Calu3 (cell line): ENCODE data around the gene S100A4. TPM values are rescaled to one million over a fixed set of nuclear protein-coding genes. Genes with fewer than 3 reads are reported as not detected.
"Not testable (repeated sequence)": the region's sequence is repeated elsewhere in the genome, so short reads cannot be mapped to it uniquely, and the experiment has no call there.

Experiments used
- BruUV-seq: library from RNA; stranded (reverse); fragments of 400-500 nt; replicated peaks from 2 replicates; lab custom pipeline; 2021; lab: Mats Ljungman, UMichigan
- CTCF ChIA-PET: fragments of 300-600 bp; sonication (Branson Sonifier 250); formaldehyde crosslinking; loops from one replicate; lab custom pipeline; 2022; ENCODE audit warnings: antibody characterized with exemption; lab: Charles Lee
- DNase-seq: peaks from one replicate; pipeline ENCODE4 v3.0.0; 2022
- H3K27ac Mint-ChIP-seq: one replicate; pipeline ENCODE4 v1.8.0; 2022; ENCODE audit warnings: mixed read lengths; ENCODE audit not compliant: unreplicated experiment
- H3K27me3 Mint-ChIP-seq: one replicate; pipeline ENCODE4 v1.8.0; 2022; ENCODE audit warnings: mixed read lengths; ENCODE audit not compliant: unreplicated experiment
- H3K36me3 Mint-ChIP-seq: one replicate; pipeline ENCODE4 v1.8.0; 2022; ENCODE audit warnings: mild to moderate bottlenecking, moderate library complexity, mixed read lengths; ENCODE audit not compliant: insufficient read depth, unreplicated experiment
- H3K4me1 Mint-ChIP-seq: one replicate; pipeline ENCODE4 v1.8.0; 2022; ENCODE audit warnings: mild to moderate bottlenecking, low read depth, mixed read lengths; ENCODE audit not compliant: unreplicated experiment
- H3K4me3 Mint-ChIP-seq: one replicate; pipeline ENCODE4 v1.8.0; 2022; ENCODE audit warnings: mild to moderate bottlenecking, low read depth, moderate library complexity, mixed read lengths; ENCODE audit not compliant: unreplicated experiment
- H3K9me3 Mint-ChIP-seq: one replicate; pipeline ENCODE4 v1.8.0; 2022; ENCODE audit warnings: low read depth, mixed read lengths; ENCODE audit not compliant: unreplicated experiment
- CTCF ChIP-seq: fragments of 200-600 bp; IDR thresholded peaks from one replicate; pipeline ENCODE4 v1.8.0; 2022; ENCODE audit warnings: antibody characterized with exemption; ENCODE audit not compliant: unreplicated experiment
- intact Hi-C: fragments of 100-400 bp; cut with micrococcal nuclease; formaldehyde crosslinking; loops from one replicate; pipeline ENCODE4 v1.10.0; 2022; ENCODE audit not compliant: unreplicated experiment
- total RNA-seq: library from RNA; stranded (reverse); gene quantifications from 2 replicates; pipeline ENCODE4 v1.2.3, GENCODE V29; 2022

S100A4 gene
- total RNA-seq, 1 experiment from 2014 or later, result 20.5 TPM

DNA sequence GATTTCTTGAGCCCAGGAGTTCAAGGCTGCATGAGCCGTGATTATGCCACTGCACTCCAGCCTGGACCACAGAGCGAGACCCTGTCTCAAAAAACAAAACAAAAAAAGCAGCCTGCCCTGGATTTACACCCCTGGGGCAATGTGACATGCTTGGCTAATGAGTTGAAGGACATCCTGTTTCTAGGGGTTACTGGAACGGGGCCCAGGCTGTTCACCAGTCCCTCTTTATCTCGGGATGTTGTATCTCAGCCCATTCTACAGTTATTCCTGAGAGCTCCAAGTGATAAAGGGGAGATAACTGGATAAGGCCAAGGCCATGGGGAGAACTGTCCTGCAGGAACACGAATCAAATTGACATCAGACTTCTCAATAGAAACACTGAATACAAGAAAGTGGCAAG, 41.7 kb upstream of the S100A4 start:
- TF ChIP-seq CTCF, result no peak
- Mint-ChIP-seq H3K9me3 (no peaks in the 10 kb centered on the region), H3K36me3 (no peaks in the 10 kb centered on the region), H3K4me3 (no peak overlapping the region), H3K4me1 (no peaks in the 10 kb centered on the region), H3K27ac (no peak overlapping the region), H3K27me3 (no peaks in the 10 kb centered on the region)
- intact Hi-C loops, result no loop called here
- BruUV-seq, result no TSS peak
- CTCF ChIA-PET, result no interaction called here
- no peak for DNase-seq

DNA sequence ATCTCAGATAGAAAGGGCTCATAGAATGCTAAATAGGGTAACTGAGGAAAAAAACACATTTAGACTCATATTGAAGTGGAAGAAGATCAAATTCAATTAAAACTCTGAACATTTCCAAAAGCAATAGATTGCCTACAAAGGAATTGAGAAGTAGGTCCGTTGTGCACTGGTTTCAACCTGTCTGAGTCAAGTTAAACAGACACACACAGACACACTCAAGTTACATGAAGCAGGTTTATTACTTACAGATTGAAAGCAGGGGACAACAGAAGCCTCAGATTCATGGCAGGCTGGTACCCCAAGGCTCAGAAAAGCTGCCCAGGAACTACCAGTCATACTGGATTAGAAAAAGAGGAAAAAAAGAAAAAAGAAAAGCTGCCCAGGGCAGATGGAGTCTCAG, 40.7 kb upstream of the S100A4 start:
- intact Hi-C loops, result no loop called here
- H3K27me3 Mint-ChIP-seq, result no peaks in the 10 kb centered on the region
- TF ChIP-seq CTCF, result no peak
- no peaks in the 10 kb centered on the region for H3K9me3 Mint-ChIP-seq
- H3K27ac Mint-ChIP-seq, result no peak overlapping the region
- H3K4me1 Mint-ChIP-seq, result no peaks in the 10 kb centered on the region
- H3K4me3 Mint-ChIP-seq, result no peak overlapping the region
- BruUV-seq, result no TSS peak
- no peak for DNase-seq
- CTCF ChIA-PET, result interaction anchor here (0.6 to 1.8 kb wide), 3 partner anchors 41 to 528 kb away, joined by 4 to 8 read pairs (median 6); partner anchors contain the start of gene S100A13
- no peaks in the 10 kb centered on the region for H3K36me3 Mint-ChIP-seq

GRCh38 chr1:153585006-153585405, 39.4 kb upstream of the S100A4 start:
- no peak for DNase-seq
- Mint-ChIP-seq H3K36me3 (no peaks in the 10 kb centered on the region), H3K27ac (no peak overlapping the region), H3K27me3 (no peaks in the 10 kb centered on the region), H3K4me3 (no peak overlapping the region), H3K4me1 (no peaks in the 10 kb centered on the region), H3K9me3 (no peaks in the 10 kb centered on the region)
- CTCF ChIA-PET, result interaction anchor here (0.7 to 1.8 kb wide), 2 partner anchors 13 to 42 kb away, joined by 3 to 6 read pairs; partner anchors contain the start of gene S100A13
- no TSS peak for BruUV-seq
- intact Hi-C loops, result no loop called here
- TF ChIP-seq CTCF, result no peak

DNA sequence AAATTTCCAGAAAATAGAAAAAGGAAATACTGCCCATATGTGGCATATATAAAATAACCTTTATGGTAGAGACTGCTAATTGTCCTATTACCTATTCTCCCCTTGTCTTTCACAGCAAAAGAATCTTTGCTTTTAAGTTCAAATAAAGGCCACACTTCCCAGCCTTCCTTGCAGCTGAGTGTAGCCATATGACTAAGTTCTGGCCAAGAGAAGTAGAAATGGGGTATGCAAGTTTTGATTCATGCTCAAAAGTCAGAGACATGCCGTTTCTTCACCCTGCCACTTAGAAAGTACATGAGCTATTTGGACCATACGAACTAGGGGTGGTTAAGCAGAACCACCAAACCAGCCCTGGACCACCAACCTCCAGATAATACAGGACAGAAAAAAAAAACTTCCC, 38.4 kb upstream of the S100A4 start:
- Mint-ChIP-seq H3K4me1 (no peaks in the 10 kb centered on the region), H3K36me3 (no peaks in the 10 kb centered on the region), H3K27ac (no peak overlapping the region), H3K9me3 (no peaks in the 10 kb centered on the region), H3K27me3 (no peaks in the 10 kb centered on the region), H3K4me3 (no peak overlapping the region)
- TF ChIP-seq CTCF, result no peak
- DNase-seq, result no peak
- BruUV-seq, result no TSS peak
- intact Hi-C loops, result no loop called here
- CTCF ChIA-PET, result interaction anchor here (0.7 kb wide), 1 partner anchor 25 kb away, joined by 3 read pairs; no protein-coding TSS in a partner anchor

- H3K27me3 Mint-ChIP-seq, H3K4me3 Mint-ChIP-seq, H3K4me1 Mint-ChIP-seq, BruUV-seq, H3K9me3 Mint-ChIP-seq, intact Hi-C loops, DNase-seq, H3K27ac Mint-ChIP-seq, H3K36me3 Mint-ChIP-seq: not testable (repeated sequence)
- CTCF ChIA-PET, result interaction anchor here (0.7 kb wide), 1 partner anchor 25 kb away, joined by 3 read pairs; no protein-coding TSS in a partner anchor
Observed at GRCh38 chr1:153583514-153583913, 37.9 kb upstream of the S100A4 start.

DNA sequence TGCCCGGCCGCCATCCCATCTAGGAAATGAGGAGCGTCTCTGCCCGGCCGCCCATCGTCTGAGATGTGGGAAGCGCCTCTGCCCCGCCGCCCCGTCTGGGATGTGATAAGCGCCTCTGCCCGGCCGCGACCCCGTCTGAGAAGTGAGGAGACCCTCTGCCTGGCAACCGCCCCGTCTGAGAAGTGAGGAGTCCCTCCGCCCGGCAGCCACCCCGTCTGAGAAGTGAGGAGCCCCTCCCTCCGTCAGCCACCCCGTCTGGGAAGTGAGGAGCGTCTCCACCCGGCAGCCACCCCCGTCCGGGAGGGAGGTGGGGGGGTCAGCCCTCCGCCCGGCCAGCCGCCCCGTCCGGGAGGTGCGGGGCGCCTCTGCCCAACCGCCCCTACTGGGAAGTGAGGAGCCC, 37.2 kb upstream of the S100A4 start:
- intact Hi-C loops, H3K9me3 Mint-ChIP-seq, H3K27ac Mint-ChIP-seq, CTCF ChIA-PET, H3K27me3 Mint-ChIP-seq, BruUV-seq, DNase-seq, H3K36me3 Mint-ChIP-seq, H3K4me1 Mint-ChIP-seq, H3K4me3 Mint-ChIP-seq: not testable (repeated sequence)
